Aorta (tissue), 5 donors: Measurements from ENCODE around the gene LRRC75A. TPM values are rescaled to one million over a fixed set of nuclear protein-coding genes. Genes with fewer than 3 reads are reported as not detected.

Source experiments
- ATAC-seq: fragments of 200-7000 bp; cut with Tn5 transposase; one replicate; pipeline ENCODE4 v1.9.1; 2022; ENCODE audit warnings: moderate library complexity; ENCODE audit not compliant: low FRiP score
- DNase-seq, 2 donors: peaks; one replicate each; pipeline ENCODE4 v3.0.0-alpha.2; 2020
- H3K27ac ChIP-seq, 2 donors: one replicate each; pipeline ENCODE4 v1.5.1; 2013; ENCODE audit warnings: low read length in 2 of 2, mild to moderate bottlenecking in 2 of 2, moderate library complexity in 2 of 2, control low read depth in 1 of 2, inconsistent platforms in 1 of 2, low read depth in 1 of 2
- H3K27me3 ChIP-seq, 2 donors: one replicate each; pipeline ENCODE4 v1.6.1; 2013; ENCODE audit warnings: control low read depth in 1 of 2, low read length in 1 of 2, mild to moderate bottlenecking in 1 of 2, moderate library complexity in 1 of 2; ENCODE audit not compliant: insufficient read depth in 2 of 2, control insufficient read depth in 1 of 2
- H3K36me3 ChIP-seq, 2 donors: one replicate each; pipeline ENCODE4 v1.6.1; 2013; ENCODE audit warnings: control low read depth in 1 of 2, low read length in 1 of 2, mild to moderate bottlenecking in 1 of 2; ENCODE audit not compliant: insufficient read depth in 2 of 2, control insufficient read depth in 1 of 2
- H3K4me1 ChIP-seq, 2 donors: one replicate each; pipeline ENCODE4 v1.6.1; 2013; ENCODE audit warnings: low read length in 2 of 2, control low read depth in 1 of 2, mild to moderate bottlenecking in 1 of 2, moderate library complexity in 1 of 2; ENCODE audit not compliant: insufficient read depth in 2 of 2, control insufficient read depth in 1 of 2
- H3K4me3 ChIP-seq, 2 donors: one replicate each; pipeline ENCODE4 v1.5.1; 2013; ENCODE audit warnings: low read length in 2 of 2, control low read depth in 1 of 2, mild to moderate bottlenecking in 1 of 2
- H3K9me3 ChIP-seq: one replicate; pipeline ENCODE4 v1.6.1; 2013; ENCODE audit warnings: mild to moderate bottlenecking, low read length; ENCODE audit not compliant: control insufficient read depth
- WGBS, 2 donors: extraction: QIAGEN DNeasy Blood & Tissue Kit; methylation state at CpG; one replicate each; pipeline ENCODE4 v1.1.7; 2013; 5-methylcytosine and 5-hydroxymethylcytosine counted together
- intact Hi-C, 2 donors: fragments of 100-400 bp; cut with DNase I; formaldehyde crosslinking; loops; one replicate each; pipeline versions ENCODE4 v1.14.2 to v1.15.0; 2022
- polyA plus RNA-seq, 2 donors: library from polyadenylated mRNA; stranded (reverse); fragments of 200-250 nt; gene quantifications; one replicate each; pipeline ENCODE4 v1.2.3, GENCODE V29; 2013
- total RNA-seq, 2 donors: library from RNA; stranded (reverse); fragmentation: NEBNext Ultra II Directional; extraction: Animal tissue kit (Norgen Biotek cat#: 25700); gene quantifications; one replicate each; pipeline ENCODE4 v1.2.1, GENCODE V29; 2021
- donor health status: healthy with polysubstance abuse.
- donor health status: Bipolar disorder and iron deficiency.
- donor health status: DM: no; HTN: no; CAD: no.
- donor health status: DM: no; HTN: no; CAD: no.
- donor health status: DM: yes; HTN: yes; CAD: no.

Gene LRRC75A
- total and polyA plus RNA-seq, 4 donors = 2.4 to 14.1 (median 4.3) TPM

- 78 to 84% methylated on average over 7 of the region's 7 CpGs for WGBS, 2 donors
- H3K27ac ChIP-seq = no peak overlapping the region
- ATAC-seq (no peak), DNase-seq (no peak)
- intact Hi-C loops = no loop called here
- H3K9me3 ChIP-seq = no peaks in the 10 kb centered on the region
- no peaks in the 10 kb centered on the region for H3K27me3 ChIP-seq
- no peaks in the 10 kb centered on the region for H3K36me3 ChIP-seq
- H3K4me1 ChIP-seq = no peaks in the 10 kb centered on the region
- no peak overlapping the region for H3K4me3 ChIP-seq
Observed at GRCh38 chr17:16517477-16517876, 25.5 kb upstream of the LRRC75A start.

GRCh38 chr17:16516594-16517051 is 24.6 kb upstream of the LRRC75A start:
- intact Hi-C loops = no loop called here
- no peak overlapping the region for H3K27ac ChIP-seq
- no peak for ATAC-seq
- H3K36me3 ChIP-seq = no peaks in the 10 kb centered on the region
- H3K4me1 ChIP-seq = no peaks in the 10 kb centered on the region
- no peak overlapping the region for H3K4me3 ChIP-seq
- WGBS, 2 donors = 3% methylated on average over 16 of the region's 16 CpGs
- H3K27me3 ChIP-seq = no peaks in the 10 kb centered on the region
- DNase-seq = peak in 1 of 2 donors; percentile 61
- no peaks in the 10 kb centered on the region for H3K9me3 ChIP-seq

DNA sequence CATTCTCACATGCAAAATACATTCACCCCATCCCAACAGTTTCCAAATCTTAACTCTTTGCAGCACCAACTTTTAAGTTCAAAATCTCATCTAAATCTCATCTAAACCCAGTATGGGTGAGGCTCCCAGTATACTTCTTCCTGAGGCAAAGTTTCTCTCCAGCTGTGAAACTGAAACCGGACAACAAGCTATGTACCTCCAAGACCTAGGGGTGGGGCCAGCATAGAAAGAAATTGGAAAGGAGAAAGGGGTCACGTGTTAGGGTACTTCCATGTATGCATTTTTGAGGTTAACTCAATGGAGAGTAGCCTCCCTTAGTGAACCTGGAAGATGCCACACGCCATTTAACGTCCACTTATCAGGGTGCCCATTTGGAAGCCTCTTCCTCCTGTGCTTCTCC is 23.9 kb upstream of the LRRC75A start:
- no peak overlapping the region for H3K4me3 ChIP-seq
- ATAC-seq (no peak), DNase-seq (no peak)
- no peaks in the 10 kb centered on the region for H3K9me3 ChIP-seq
- no peaks in the 10 kb centered on the region for H3K4me1 ChIP-seq
- no peak overlapping the region for H3K27ac ChIP-seq
- 85 to 93% methylated on average over 4 of the region's 4 CpGs for WGBS, 2 donors
- intact Hi-C loops = no loop called here
- H3K27me3 ChIP-seq = no peaks in the 10 kb centered on the region
- no peaks in the 10 kb centered on the region for H3K36me3 ChIP-seq

GRCh38 chr17:16513873-16514272 is 21.9 kb upstream of the LRRC75A start:
- WGBS, 2 donors = 79 to 86% methylated on average over 6 of the region's 6 CpGs
- no peak for ATAC-seq

GRCh38 chr17:16512011-16512410 is 20.0 kb upstream of the LRRC75A start:
- H3K36me3 ChIP-seq = no peaks in the 10 kb centered on the region
- intact Hi-C loops = no loop called here
- no peaks in the 10 kb centered on the region for H3K9me3 ChIP-seq
- H3K27ac ChIP-seq = no peak overlapping the region
- 80 to 85% methylated on average over 4 of the region's 4 CpGs for WGBS, 2 donors
- no peak for DNase-seq
- no peak overlapping the region for H3K4me3 ChIP-seq
- no peaks in the 10 kb centered on the region for H3K27me3 ChIP-seq
- ATAC-seq = no peak
- no peaks in the 10 kb centered on the region for H3K4me1 ChIP-seq

More at GRCh38 chr17:16513873-16514272, 21.9 kb upstream of the LRRC75A start:
- no peaks in the 10 kb centered on the region for H3K4me1 ChIP-seq
- H3K4me3 ChIP-seq = no peak overlapping the region
- intact Hi-C loops = no loop called here
- no peaks in the 10 kb centered on the region for H3K9me3 ChIP-seq
- H3K27ac ChIP-seq = no peak overlapping the region
- no peaks in the 10 kb centered on the region for H3K36me3 ChIP-seq
- no peaks in the 10 kb centered on the region for H3K27me3 ChIP-seq
- DNase-seq = peak in 1 of 2 donors; percentile 11

DNA sequence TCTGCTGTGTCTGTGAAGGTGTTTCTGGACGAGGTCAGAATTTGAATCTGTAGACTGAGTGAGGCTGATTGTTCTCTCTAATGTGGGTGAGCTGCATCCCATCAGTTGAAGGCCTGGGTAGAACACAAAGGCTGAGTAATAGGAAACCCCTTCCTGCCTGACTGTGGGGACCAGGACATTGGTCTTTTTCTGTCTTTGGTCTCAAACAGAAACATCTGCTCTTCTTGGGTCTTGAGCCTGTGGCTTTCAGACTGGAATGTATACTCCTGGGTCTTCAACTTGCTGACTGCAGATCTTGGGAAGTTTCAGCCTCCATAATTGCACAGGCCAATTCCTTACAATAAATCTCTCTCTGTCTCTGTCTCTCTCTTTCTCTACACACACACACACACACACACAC is 19.6 kb upstream of the LRRC75A start:
- intact Hi-C loops = no loop called here
- WGBS, 2 donors = 81 to 84% methylated on average over 1 of the region's 1 CpG
- no peak overlapping the region for H3K4me3 ChIP-seq

DNA sequence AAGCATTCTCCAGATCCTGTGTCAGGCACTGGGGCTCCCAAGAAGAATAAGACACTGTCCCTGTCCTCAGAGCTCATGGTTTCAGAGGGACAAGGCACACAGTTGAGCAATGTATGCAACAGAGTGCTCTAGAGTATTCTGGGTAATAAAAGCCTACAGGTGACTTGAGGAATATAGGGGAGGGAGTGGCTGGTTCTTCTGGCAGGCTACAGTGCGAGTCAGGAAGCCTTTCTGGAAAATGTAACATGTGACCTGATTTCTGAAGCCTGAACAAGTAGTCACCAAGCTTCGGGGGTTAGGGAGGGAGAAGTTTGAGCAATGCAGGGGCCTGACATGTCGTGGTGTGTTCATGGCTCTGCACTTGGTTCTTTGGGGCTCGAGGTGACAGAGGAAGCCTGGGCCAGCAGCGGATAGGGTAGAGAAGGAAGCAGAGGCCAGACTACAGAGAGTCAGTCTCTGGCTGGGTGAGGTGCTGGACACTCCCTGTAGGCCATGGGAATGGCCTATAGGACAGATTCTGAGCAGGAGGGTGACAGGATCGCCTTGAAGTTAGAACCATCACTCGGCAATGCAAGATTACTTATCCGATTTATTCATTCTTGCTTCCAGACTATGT is 16.0 kb upstream of the LRRC75A start:
- Histone ChIP-seq H3K4me3 (no peak overlapping the region), H3K9me3 (no peaks in the 10 kb centered on the region), H3K27me3 (no peaks in the 10 kb centered on the region), H3K36me3 (no peaks in the 10 kb centered on the region), H3K27ac (no peak overlapping the region), H3K4me1 (no peaks in the 10 kb centered on the region)
- 70 to 71% methylated on average over 8 of the region's 8 CpGs for WGBS, 2 donors
- intact Hi-C loops = no loop called here
- ATAC-seq = no peak
- no peak for DNase-seq

More for the DNA sequence above, 19.6 kb upstream of the LRRC75A start:
- Histone ChIP-seq H3K9me3 (no peaks in the 10 kb centered on the region), H3K4me1 (no peaks in the 10 kb centered on the region), H3K36me3 (no peaks in the 10 kb centered on the region), H3K27me3 (no peaks in the 10 kb centered on the region), H3K27ac (no peak overlapping the region)
- no peak for ATAC-seq
- DNase-seq = no peak

- no peaks in the 10 kb centered on the region for H3K27me3 ChIP-seq
- H3K36me3 ChIP-seq = no peaks in the 10 kb centered on the region
- H3K4me3 ChIP-seq = no peak overlapping the region
- DNase-seq = no peak
- no peak overlapping the region for H3K27ac ChIP-seq
- no peaks in the 10 kb centered on the region for H3K9me3 ChIP-seq
- intact Hi-C loops = no loop called here
- no peaks in the 10 kb centered on the region for H3K4me1 ChIP-seq
- ATAC-seq = no peak
- WGBS, 2 donors = 93 to 97% methylated on average over 3 of the region's 3 CpGs
Observed at GRCh38 chr17:16506188-16506587, 14.2 kb upstream of the LRRC75A start.

DNA sequence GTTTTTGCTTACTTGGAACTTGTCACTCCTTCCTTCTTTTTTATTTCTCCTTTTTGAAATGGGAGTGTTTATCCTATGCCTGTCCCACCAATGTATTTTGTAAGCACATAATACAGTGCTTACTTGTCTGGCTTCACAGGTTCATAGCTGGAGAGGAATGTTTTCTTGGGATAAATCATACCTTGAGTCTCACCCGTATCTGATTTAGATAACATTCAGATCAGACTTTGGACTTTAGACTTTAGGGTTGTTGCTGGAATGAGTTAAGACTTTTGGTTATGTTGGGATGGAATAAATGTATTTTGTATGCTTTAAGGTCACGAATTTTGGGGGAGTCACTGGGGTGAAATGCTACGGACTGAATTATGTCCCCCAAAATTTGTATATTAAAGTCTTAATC is 13.0 kb upstream of the LRRC75A start:
- intact Hi-C loops = no loop called here
- no peak overlapping the region for H3K27ac ChIP-seq
- no peak for DNase-seq
- H3K27me3 ChIP-seq = no peaks in the 10 kb centered on the region
- H3K36me3 ChIP-seq = no peaks in the 10 kb centered on the region
- H3K4me1 ChIP-seq = no peaks in the 10 kb centered on the region
- ATAC-seq = no peak
- 86 to 94% methylated on average over 3 of the region's 3 CpGs for WGBS, 2 donors
- no peak overlapping the region for H3K4me3 ChIP-seq
- H3K9me3 ChIP-seq = no peaks in the 10 kb centered on the region
